Measurements from ENCODE around the gene INTS14.

- TF ChIP-seq CTCF (IDR thresholded peaks at IDR 0.05; ENCODE audit: low read depth, low read length) = no peak
- no peak for TF ChIP-seq EZH2phosphoT487 (IDR thresholded peaks at IDR 0.05; ENCODE audit: low read depth)
These were observed 41.2 kb upstream of the INTS14 start for GRCh38 chr15:65651831-65652749.
